Islet precursor cell (in vitro differentiated cells): Measurements from ENCODE around the gene BIRC3.
"Not testable (repeated sequence)": the region's sequence is repeated elsewhere in the genome, so short reads cannot be mapped to it uniquely, and the experiment has no call there.

ENCODE experiments used
- DNase-seq: peaks from one replicate; pipeline ENCODE4 v3.0.0-alpha.2; 2018

The BIRC3 gene

DNA sequence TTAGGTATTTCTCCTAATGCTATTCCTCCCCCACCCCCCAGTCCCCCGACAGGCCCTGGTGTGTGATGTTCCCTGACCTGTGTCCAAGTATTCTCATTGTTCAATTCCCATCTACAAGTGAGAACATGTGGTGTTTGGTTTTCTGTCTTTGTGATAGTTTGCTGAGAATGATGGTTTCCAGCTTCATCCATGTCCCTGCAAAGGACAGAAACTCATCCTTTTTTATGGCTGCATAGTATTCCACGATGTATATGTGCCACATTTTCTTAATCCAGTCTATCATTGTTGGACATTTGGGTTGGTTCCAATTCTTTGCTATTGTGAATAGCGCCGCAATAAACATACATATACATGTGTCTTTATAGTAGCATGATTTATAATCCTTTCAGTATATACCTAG lies 20.5 kb upstream of the BIRC3 start:
- not testable (repeated sequence) for DNase-seq

DNA sequence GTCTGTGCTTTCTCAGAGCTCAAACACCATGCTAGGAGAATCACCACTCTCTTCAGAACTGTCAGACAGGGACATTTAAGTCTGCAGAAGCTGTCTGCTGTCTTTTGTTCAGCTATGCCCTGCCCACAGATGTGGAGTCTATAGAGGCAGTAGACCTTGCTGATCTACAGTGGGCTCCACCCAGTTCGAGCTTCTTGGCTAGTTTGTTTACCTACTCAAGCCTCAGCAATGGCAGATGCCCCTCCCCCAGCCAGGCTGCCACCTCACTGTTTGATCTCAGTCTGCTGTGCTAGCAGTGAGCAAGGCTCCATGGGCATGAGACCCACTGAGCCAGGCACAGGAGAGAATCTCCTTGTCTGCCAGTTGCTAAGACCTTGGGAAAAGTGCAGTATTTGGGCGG lies 16.4 kb upstream of the BIRC3 start:
- DNase-seq = not testable (repeated sequence)

- DNase-seq = no peak
Observed at GRCh38 chr11:102302241-102302640, 15.0 kb upstream of the BIRC3 start.

DNA sequence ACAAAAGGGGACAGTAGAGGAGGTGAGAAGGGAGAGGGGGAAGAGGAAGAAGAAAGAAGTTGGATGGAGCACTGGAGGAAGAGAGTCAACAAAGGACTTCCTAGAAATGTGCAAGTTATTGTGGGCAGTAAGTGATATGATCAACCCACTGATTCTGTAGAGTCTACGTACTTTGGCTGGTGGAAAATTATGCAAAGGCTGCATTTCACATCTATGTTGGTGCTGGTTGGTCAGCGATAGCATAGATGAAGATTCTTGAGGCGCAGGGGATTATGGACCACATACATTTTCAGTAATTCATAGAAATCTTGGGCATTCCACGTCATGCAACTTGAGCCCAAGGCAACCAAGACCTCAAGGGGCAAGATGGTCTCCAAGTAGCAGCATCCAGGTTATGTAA lies 12.6 kb upstream of the BIRC3 start:
- no peak for DNase-seq

DNA sequence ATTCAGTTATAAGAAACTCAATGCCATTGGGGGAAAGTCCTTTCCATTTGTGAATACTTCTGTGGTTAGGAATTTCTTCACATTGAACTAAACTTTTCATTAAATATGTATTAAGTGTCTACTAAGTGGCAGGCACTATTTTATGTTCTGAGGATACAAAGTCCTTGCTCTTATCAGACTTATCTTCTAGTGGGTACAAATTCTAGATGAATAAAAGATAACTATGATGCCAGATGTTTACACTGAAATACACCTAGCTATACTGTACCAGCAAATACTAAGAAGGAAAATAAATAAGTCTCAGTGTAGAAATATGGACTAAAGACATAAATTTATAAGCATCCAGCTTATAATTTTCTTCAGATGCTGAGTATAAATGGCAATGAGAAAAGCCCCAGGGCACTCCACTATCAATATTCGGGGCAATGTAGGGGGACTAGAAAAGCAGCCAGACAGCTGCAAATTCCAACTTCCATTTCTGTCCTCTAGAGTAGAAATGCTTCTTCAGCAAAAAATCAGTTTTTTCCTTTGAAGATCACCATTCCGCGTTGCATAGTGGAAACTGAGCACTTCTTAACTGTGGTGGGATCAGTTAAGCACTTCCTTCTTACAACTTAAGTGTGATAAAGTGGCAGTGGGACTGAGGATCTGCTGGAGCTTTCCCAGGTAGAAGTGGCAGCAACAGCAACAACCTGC lies 11.8 kb upstream of the BIRC3 start:
- DNase-seq = no peak

DNA sequence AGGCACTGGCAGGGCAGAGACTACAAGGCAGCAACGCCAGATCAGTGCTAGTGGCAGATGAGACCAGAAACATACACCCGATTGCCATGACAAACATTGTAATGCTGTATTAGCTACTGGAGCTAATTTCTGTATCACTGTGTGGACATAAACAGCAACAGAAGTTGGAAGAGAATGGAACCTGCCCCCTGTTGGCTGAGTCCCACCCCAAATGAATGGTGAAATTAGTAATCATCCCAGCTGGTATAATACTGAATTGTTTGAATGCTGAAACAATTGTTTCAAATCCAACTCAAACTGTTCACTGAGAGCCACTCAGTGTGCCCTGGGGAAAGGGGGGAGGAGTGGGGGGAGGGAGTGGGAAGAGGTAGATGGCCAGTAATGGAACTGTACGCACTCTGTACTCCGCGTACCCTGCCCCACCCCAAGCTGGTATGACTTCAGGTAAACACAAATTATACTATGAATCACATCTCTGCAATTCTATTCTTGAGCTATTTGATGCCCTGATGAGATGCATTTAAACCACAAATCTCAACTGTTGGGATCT lies 11.2 kb upstream of the BIRC3 start:
- DNase-seq = no peak

DNA sequence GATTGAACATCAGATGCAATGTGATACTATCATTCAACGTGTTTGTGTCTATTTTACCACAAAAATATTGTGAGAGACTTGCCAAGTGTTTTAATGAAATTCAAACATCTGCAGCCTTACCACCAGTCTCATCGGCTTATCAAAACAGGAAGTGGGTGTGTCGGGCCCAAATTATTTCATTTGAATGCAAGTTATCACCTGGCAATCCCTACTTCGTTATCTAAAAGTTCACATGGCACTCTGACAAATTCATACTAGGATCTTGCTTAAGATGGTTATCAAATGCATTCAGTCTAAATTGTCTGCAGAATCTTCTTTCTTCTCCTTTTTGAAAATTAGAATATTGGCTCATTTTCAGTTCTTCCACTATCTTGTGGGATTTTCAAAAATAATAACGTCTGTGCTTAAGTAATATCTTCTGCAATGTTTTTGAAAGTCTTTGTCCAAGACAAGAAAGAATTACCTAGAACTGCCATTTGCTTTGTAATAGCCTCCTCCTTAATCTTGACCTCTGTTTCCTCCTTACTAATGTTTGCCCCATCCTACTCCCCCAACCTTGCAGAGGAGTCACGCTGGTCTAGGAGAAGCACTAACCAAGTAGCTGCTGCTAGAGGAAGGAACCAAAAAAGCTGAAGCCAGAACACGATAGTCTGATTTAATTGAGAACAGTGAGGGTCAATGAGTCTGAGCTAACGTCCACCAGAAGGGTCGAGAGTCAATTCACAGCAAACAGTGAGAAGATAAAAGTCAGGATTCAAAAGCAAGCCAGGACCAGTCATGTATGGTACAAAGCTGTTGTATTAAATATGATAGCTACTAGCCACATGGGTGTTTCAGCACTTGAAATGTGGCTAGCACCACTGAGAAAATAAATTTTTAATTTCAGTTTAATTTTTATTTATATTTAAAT lies 10.2 kb upstream of the BIRC3 start:
- DNase-seq = no peak

DNA sequence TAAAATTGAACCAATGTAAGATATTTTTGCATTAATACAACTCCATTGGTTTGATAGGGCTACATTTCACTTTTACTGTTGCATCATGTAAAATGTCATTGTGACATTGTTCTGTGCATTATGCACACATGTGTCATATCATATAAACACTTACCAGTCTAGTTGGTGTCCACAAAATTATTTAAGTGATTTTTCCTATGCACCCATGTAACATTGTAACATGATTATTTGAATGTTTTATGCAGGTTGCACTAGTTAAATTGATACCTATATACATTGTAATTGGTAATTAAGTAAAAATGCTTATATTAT lies 9.6 kb upstream of the BIRC3 start:
- no peak for DNase-seq

GRCh38 chr11:102309621-102310541 lies 7.4 kb upstream of the BIRC3 start:
- no peak for DNase-seq

- DNase-seq = no peak
Observed at GRCh38 chr11:102312667-102313066, 4.6 kb upstream of the BIRC3 start.

DNA sequence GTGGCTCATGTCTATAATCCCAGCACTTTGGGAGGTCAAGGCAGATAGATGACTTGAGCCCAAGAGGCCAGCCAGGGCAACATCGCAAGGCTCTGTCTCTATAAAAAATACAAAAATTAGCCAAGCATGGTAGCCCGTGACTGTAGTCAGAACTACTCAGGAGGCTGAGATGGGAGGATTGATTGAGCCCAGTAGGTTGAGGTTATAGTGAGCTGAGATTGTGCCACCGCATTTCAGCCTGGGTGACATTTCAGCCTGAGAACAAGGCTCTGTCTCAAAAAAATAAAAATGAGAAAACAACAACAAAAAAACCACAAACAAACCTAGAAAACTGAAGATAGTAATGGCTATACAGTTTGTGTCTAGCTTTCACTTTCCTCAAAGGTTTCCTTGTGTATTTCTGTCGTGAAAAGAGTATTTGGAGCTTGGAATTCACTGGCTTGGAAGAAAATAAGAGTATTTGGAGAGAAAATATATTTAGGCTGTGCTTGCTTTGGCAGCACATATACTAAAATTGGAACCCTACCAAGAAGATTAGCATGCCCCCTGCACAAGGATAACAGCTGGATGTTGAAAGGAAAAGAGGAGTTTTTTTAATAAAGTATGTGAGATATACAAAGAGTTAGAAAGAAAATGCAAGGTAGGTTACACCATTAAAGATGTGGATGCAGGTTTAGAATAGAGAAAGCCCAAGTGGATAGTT lies 3.9 kb upstream of the BIRC3 start:
- no peak for DNase-seq

- DNase-seq = no peak
Observed at GRCh38 chr11:102314784-102315183, 2.5 kb upstream of the BIRC3 start.

GRCh38 chr11:102316346-102316904 lies 859 bp upstream of the BIRC3 start:
- DNase-seq = no peak

- DNase-seq = no peak
Observed at GRCh38 chr11:102317768-102318103, 452 bp downstream of the BIRC3 start.

DNA sequence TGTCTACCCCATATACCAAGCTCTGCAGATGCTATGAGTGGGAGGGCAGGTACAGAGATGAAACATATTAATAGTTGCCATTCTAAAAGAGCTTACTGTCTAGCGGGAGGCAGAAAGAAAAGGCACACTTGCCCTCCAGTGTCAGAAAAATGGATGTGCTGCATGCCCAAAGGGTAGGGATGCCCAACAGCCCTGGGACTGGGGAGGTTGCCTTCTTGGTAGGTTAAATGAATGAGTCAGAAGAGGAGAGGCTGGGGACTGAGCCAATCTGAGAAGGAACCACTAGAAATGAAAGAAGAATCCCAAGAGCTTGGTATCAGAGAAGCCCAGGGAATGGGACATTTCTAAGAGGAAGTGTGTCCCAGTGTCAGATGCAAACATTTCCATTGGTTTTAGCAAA lies 1.2 kb downstream of the BIRC3 start:
- no peak for DNase-seq

GRCh38 chr11:102319544-102319943 lies 2.3 kb downstream of the BIRC3 start:
- DNase-seq = no peak

DNA sequence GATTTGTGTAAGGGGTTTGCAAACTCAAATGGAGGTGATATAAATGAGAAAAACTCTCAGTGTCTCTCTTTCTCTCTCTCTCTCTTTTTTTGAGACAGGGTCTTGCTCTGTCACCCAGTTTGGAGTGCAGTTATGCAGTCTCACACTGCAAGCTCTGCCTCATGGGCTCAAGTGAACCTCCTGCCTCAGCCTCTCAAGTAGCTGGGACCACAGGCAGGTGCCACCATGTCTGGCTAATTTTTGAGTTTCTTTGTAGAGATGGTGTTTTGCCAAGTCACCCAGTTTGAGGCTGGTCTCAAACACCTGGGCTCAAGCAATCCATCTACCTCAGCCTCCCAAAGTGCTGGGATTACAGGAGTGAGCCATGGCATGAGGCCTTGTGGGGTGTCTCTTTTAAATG lies 2.9 kb downstream of the BIRC3 start:
- DNase-seq = no peak

- no peak for DNase-seq
Observed at GRCh38 chr11:102320679-102321078, 3.4 kb downstream of the BIRC3 start.

DNA sequence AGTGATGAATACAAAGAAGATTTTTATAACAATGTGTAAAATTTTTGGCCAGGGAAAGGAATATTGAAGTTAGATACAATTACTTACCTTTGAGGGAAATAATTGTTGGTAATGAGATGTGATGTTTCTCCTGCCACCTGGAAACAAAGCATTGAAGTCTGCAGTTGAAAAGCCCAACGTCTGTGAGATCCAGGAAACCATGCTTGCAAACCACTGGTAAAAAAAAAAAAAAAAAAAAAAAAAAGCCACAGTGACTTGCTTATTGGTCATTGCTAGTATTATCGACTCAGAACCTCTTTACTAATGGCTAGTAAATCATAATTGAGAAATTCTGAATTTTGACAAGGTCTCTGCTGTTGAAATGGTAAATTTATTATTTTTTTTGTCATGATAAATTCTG lies 5.3 kb downstream of the BIRC3 start:
- no peak for DNase-seq

- no peak for DNase-seq
Observed at GRCh38 chr11:102323542-102324251, 6.4 kb downstream of the BIRC3 start.

DNA sequence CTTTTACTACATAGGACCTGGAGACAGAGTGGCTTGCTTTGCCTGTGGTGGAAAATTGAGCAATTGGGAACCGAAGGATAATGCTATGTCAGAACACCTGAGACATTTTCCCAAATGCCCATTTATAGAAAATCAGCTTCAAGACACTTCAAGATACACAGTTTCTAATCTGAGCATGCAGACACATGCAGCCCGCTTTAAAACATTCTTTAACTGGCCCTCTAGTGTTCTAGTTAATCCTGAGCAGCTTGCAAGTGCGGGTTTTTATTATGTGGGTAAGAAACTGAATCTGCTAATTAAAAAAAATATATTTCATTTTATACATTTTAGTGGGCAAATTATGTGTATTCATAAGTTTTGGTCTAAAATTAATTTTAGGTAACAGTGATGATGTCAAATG lies 7.8 kb downstream of the BIRC3 start:
- no peak for DNase-seq

DNA sequence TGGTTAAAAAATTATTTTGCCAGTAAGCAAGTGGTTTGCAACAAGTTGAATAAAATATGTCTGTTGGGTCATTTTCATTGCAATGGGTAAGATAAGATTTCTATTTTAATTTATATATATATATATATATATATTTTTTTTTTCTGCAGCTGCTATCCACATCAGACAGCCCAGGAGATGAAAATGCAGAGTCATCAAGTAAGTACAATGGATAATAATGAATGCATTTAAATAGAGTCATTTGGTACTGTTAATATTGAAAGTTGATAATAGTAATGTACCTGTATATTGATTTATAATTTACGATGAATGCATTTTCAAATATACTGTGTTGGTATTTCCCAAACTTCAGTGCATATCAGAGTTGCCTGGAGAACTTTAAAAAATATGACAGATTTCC lies 11.5 kb downstream of the BIRC3 start:
- DNase-seq = no peak
